ENCODE data around the gene TNFRSF19.
A peak's percentile ranks its signal among the peaks of the same experiment; 100 is the strongest.
"Not testable (repeated sequence)": the region's sequence is repeated elsewhere in the genome, so short reads cannot be mapped to it uniquely, and the experiment has no call there.

TNFRSF19 gene, protein sequence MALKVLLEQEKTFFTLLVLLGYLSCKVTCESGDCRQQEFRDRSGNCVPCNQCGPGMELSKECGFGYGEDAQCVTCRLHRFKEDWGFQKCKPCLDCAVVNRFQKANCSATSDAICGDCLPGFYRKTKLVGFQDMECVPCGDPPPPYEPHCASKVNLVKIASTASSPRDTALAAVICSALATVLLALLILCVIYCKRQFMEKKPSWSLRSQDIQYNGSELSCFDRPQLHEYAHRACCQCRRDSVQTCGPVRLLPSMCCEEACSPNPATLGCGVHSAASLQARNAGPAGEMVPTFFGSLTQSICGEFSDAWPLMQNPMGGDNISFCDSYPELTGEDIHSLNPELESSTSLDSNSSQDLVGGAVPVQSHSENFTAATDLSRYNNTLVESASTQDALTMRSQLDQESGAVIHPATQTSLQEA

GRCh38 chr13:23570099-23570920, at the start of gene TNFRSF19:
TNFRSF19 (plus strand) TSS chr13:23570412; CDS start chr13:23590184, 19,772 bp downstream.
- peak; percentile 43 for DNase-seq (ENCODE audit: low spot score)

DNA sequence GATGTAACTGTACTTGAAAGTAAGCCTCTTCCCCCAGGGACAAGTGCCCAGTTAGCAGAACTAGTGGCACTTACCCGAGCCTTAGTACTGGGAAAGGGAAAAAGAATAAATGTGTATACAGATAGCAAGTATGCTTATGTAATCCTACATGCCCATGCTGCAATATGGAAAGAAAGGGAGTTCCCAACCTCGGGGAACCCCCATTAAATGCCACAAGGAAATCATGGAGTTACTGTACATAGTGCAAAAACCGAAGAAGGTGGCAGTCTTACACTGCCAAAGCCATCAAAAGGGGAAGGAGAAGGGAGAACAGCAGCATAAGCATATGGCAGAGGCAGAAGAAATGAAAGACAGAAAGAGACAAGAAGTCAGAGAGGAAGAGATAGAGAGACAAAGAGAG, 40.3 kb upstream of the TNFRSF19 start:
- not testable (repeated sequence) for DNase-seq (ENCODE audit: low spot score)

DNA sequence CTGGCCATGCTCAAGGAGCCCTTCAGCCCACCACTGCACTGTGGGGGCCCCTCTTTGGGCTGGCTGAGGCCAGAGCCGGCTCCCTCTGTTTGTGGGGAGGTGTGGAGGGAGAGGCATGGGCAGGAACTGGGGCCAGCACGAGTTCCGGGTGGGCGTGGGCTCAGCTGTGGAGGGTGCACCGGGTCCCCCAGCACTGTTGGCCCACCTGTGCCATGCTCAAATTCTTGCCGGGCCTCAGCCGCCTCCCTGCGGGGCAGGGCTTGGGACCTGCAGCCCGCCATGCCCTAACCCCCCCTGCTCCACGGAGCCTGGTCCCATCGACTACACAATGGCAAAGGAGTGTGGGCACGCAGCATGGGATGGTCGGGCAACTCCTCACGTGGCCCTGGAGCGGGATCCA, 38.8 kb upstream of the TNFRSF19 start:
- no peak for DNase-seq (ENCODE audit: low spot score)

DNA sequence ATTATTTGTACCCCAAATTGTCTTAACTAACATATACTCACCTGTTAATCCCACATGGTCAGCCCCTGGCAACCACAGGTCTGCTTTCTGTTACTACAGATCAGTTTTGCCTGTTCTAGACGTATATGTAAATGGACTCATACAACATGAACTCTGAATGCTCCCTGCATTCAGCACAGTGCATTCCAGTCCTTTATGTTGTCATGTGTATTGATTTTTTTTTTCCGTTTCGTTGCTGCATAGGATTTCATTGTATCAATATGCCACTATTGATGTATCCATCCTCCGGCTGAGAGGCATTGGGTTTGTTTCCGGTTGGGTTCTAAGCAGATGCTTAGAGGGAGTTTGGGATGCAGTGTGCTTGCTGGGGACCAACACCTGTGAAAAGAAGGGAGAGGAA, 36.1 kb upstream of the TNFRSF19 start:
- no peak for DNase-seq (ENCODE audit: low spot score)

- no peak for DNase-seq (ENCODE audit: low spot score)
Observed at GRCh38 chr13:23541221-23541824, 28.9 kb upstream of the TNFRSF19 start.

- DNase-seq (ENCODE audit: low spot score): no peak
Observed at GRCh38 chr13:23544668-23545067, 25.5 kb upstream of the TNFRSF19 start.

DNA sequence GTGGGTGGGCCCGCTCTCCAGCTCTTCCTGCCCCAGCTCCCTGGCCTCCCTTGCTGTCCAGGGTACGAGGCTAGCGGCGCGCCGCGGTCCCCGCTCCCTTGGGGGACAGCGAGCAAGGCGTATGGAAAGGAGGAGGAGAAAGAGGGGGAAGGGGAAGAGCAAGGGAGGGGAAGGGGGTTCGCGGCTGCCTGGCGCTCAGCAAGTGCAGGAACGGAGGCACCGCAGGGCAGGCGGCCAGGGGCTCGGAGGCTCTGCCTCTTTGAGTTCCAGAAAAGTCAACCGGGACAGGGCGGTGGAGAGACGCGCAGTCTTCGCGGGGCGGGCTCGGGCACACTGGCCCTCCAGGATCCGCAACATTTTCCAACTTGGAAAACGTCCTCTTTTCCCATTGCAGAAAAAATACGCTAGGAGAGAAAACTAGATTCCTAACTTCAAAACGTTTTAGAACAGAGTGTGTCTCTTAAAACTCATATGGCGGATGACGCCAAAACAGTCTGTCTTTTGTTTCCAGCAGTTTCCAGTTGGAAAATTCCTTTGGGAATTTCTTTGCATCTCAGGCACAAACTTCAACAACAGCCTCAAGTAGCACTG, 23.1 kb upstream of the TNFRSF19 start:
- DNase-seq (ENCODE audit: low spot score): peak; percentile 25

GRCh38 chr13:23549724-23550123, 20.5 kb upstream of the TNFRSF19 start:
- DNase-seq (ENCODE audit: low spot score): no peak

- DNase-seq (ENCODE audit: low spot score): no peak
Observed at GRCh38 chr13:23550163-23550562, 20.0 kb upstream of the TNFRSF19 start.

- DNase-seq (ENCODE audit: low spot score): no peak
Observed at GRCh38 chr13:23551213-23552008, 18.8 kb upstream of the TNFRSF19 start.

DNA sequence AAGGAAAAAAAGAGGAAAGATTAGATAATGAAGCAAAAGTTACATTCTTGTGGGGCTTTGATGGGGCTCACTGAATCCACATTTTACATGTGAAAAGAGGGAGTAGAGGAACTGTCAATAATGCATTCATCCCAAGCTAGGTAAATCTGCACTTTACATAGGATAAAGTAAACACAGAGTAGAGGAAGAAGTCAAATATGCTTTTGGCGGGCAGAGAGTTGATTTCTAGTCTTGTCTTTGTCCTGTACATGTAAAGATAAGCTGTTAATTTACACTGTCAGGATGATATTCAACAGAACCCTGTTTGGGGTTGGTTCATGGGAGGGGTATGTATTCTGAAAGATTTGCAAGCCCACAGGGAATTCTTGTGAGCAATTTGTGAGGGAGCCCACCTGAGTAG, 18.0 kb upstream of the TNFRSF19 start:
- DNase-seq (ENCODE audit: low spot score): no peak

DNA sequence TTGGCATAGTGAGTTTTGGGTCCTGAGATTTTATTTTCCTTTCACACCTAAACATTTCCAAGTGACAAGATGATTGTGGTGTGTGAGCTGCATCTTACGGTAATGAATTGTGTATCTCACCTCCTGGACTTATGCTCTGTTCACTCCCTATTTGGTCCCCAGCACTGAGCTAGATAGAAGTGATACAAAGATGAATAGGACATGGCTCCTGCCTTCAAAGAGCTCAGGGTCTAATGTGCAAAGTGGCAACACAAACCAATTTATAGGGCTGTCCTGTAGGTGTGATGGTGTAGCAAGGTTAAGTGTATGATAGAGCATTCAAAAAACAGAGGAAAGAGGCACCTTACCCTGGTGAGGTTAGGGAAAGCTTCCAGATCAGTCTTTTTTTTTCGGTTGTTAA, 17.6 kb upstream of the TNFRSF19 start:
- DNase-seq (ENCODE audit: low spot score): no peak

DNA sequence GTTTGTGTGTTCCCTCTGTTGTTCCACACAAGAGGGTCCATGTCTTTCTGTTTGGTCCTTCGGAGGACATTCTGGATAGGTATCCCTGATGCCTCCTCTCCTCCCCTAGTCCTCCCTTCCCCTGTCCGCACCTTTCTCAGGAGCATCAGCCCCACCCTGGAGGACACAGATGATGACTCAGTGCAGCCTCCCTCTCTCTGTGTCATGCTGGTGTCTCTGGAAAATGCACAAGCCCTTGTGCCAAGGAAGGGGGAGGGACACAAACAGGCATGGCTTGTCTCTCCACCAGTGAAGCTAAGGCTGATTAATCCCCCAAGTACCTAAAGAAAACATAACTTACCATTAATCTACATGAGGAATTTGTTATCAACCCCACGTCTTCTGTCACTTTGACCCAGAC, 16.2 kb upstream of the TNFRSF19 start:
- DNase-seq (ENCODE audit: low spot score): no peak

DNA sequence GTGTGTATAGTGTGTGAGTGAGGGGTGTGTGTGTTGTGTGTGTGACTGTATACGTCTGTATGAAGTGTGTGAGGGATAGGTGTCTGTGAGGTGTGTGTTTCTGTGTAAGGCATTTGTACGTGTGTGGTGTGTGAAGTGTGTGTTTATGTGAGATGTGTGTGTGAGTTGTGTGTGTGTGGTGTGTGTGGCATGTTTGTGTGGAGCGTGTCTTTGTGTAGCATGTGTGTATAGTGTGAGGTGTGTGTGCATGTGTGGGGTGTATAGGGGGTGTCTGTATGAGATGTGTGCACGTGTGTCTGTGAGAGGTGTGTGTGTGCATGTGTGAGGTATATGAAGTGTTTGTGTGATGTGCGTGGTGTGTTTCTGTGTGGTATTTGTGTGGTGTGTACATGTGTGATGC, 13.2 kb upstream of the TNFRSF19 start:
- DNase-seq (ENCODE audit: low spot score): no peak

DNA sequence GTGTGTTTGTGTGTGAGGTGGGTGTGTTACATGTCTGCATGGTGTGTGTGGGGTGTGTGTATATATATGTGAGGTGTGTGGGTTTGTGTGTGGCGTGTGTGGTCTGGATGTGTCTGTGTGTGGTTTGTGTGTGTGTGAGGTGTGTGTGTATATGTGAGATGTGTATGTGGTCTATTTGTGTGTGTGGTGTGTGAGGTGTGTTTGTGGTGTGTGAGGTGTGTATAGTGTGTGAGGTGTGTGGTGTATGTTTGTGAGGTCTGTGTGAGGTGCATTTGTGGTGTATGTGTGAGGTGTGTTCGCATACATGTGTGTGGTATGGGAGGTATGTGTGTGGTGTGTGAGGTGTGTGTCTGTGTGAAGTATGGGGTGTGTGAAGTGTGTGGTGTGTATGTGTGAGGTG, 12.5 kb upstream of the TNFRSF19 start:
- no peak for DNase-seq (ENCODE audit: low spot score)

DNA sequence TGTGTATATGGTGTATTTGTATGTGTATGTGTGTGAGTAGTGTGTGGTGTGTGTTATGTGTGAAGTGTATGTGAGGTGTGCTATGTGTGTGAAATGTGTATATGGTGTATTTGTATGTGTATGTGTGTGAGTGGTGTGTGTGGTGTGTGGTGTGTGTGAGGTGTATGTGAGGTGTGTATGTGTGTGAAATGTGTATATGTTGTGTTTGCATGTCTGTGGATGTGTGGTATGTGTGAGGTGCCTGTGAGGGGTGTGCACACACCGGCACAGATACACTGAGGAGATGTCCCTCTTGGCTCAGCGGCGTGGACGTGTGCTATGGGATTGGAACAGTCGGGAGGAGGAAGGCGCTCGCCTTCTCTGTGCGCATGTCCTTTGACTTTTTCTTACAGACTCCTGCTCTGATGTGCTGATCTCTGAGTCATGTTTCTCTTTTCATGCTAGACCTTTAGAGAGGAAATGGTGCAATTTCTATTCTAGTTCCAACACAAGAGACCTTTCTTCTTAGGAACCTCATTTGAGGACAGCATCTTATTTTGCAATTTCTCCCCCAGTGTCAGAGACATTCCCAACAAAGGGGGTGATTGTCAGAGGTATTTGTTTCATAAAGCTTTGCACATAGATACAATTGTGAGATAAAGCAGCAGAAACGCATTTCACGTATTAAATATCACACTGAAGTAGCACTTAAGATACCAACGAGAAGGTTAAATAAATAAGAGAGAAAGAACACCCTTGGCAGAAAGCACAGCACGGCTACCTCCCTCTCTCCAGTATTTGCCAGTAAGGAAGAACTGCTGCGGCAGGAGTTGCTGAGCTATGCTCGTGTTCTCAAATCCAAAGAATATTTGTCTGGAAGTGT, 11.3 kb upstream of the TNFRSF19 start:
- peak; percentile 41 for DNase-seq (ENCODE audit: low spot score)

GRCh38 chr13:23560571-23561089, 9.6 kb upstream of the TNFRSF19 start:
- DNase-seq (ENCODE audit: low spot score): no peak

GRCh38 chr13:23561261-23561660, 9.0 kb upstream of the TNFRSF19 start:
- DNase-seq (ENCODE audit: low spot score): no peak

GRCh38 chr13:23563085-23563845, 6.9 kb upstream of the TNFRSF19 start:
- no peak for DNase-seq (ENCODE audit: low spot score)
